ENCODE measurements around the gene PDILT.
A peak's percentile ranks its signal among the peaks of the same experiment; 100 is the strongest.

PDILT gene

DNA sequence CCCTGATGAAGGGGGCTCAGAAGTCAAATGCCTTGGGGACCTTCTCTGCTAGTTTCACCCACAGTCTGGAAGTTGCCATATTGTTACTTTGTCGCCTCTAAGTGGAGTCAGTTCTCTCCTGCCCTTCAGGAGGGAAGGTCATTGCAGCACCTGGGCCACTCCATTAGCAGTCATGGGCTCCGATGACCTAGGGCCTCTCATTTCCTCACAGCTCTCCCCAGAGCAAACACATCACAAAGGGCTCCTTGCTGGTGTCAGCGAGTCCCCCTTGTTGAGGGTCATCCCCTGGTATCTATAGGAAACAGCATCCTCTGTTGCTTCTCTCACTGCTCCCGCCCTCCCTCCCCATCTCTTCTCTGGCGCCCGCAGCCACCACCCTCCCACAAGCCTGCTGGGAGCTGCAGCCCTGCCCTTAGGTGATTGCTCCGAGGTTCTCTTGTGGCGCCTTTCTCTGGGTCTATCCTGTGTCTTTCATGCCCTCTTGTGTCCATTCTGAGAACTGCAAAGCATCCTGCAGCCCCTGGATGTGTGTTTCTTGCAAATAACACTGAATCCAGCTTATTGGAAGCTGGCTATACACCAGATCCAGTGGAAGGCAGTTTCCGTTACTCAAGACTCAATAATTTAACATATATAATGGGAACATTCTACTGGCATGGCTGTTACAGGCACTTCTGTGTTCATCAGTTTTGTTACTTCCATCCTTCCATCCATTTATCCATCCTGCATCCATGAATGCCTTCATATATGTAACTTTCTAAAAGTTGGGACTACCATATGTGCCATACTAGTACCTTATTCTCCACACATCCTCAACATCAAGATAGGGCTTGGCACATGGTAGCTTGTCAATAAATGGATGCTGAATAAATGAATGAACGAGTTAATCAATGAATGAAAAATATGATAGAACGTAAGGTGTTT, 21.2 kb downstream of the PDILT start:
- peak; percentile 7 for DNase-seq (ENCODE audit: extremely low read depth, low read depth)
- TF ChIP-seq, protein P1, sequence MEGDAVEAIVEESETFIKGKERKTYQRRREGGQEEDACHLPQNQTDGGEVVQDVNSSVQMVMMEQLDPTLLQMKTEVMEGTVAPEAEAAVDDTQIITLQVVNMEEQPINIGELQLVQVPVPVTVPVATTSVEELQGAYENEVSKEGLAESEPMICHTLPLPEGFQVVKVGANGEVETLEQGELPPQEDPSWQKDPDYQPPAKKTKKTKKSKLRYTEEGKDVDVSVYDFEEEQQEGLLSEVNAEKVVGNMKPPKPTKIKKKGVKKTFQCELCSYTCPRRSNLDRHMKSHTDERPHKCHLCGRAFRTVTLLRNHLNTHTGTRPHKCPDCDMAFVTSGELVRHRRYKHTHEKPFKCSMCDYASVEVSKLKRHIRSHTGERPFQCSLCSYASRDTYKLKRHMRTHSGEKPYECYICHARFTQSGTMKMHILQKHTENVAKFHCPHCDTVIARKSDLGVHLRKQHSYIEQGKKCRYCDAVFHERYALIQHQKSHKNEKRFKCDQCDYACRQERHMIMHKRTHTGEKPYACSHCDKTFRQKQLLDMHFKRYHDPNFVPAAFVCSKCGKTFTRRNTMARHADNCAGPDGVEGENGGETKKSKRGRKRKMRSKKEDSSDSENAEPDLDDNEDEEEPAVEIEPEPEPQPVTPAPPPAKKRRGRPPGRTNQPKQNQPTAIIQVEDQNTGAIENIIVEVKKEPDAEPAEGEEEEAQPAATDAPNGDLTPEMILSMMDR (IDR thresholded peaks at IDR 0.05; ENCODE audit: low read depth, low read length): peak; percentile 80

- TF ChIP-seq, protein P1 (IDR thresholded peaks at IDR 0.05; ENCODE audit: low read depth, low read length): no peak
- DNase-seq (ENCODE audit: extremely low read depth, low read depth): no peak
These were observed 22.2 kb downstream of the PDILT start for GRCh38 chr16:20382202-20382948.

DNA sequence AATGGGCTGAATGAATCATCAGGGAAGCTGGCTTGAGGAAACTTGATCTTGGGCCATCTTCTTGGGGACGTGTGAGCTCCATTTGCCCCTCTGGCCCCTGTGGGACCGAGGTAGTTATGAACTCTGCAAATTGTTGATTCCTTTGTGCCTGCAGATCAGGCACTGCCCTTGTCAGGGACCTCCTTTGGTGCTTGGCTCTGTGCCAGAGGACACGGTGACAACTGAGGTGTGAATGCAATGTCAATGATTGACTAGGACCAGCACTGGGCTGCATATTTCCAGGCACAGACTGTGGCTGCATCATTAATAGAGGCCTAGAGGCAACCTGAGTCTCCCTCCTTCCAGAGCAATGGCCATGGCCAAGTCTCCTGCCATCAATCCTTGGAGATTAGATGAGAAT, 23.8 kb downstream of the PDILT start:
- DNase-seq (ENCODE audit: extremely low read depth, low read depth): no peak

DNA sequence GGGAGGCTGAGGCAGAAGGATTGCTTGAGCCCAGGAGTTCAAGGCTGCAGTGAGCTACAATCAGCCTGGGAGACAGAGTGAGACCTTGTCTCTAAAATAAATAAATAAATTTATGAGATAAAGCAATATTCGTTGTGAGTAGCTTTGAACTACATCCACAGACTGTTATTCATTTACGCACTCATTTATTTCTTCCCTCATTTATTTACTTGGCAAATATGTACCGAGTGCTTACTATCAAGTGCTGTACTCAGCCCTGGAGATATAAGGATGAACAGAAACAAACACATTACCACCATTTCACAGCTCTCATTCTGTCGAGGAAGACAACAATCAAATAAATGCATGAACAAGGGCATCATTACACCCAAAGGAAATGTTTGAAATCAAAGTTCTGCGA, 27.4 kb downstream of the PDILT start:
- DNase-seq (ENCODE audit: extremely low read depth, low read depth): no peak
- TF ChIP-seq, protein P1 (IDR thresholded peaks at IDR 0.05; ENCODE audit: low read depth, low read length): no peak

More for the DNA sequence above, 23.8 kb downstream of the PDILT start:
- TF ChIP-seq, protein P1 (IDR thresholded peaks at IDR 0.05; ENCODE audit: low read depth, low read length): no peak

GRCh38 chr16:20372701-20373100, 31.8 kb downstream of the PDILT start:
- DNase-seq (ENCODE audit: extremely low read depth, low read depth): no peak
- TF ChIP-seq, protein P1 (IDR thresholded peaks at IDR 0.05; ENCODE audit: low read depth, low read length): no peak

DNA sequence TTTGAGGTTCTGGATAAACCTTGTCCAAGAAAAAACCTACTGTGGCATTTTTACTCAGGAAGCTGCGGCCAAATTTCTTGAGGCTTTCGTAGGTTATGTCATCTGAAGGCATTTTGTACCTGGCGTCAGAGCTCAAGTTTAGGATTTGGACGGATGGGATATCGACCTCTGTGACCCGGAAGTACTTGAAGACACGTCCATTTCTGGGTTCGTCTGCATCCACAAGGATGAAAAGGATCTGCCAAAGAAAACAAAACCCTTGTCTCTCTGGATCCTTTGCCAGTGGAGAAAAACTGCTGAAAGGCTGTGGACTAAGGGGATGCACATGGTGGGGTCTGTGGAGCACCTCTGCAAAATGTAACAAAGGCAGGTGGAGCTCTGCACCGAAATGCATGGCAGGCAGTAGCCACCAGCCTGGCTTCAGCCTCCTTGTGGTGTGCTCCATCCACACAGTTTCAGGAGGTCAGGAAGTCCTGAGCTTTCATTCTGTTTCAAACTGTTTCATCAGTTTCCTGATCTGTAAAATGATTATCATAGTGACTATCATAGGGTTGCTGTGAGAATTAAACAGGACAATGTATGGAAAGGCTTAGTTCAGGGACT, 35.0 kb downstream of the PDILT start:
- TF ChIP-seq, protein P1 (IDR thresholded peaks at IDR 0.05; ENCODE audit: low read depth, low read length): no peak
- DNase-seq (ENCODE audit: extremely low read depth, low read depth): no peak
